Activated CD4-positive, alpha-beta T cell treated with anti-CD3 and anti-CD28 coated beads for 1 hour (primary cell): Measurements from ENCODE around the gene PCNT.

Experiments
- DNase-seq: peaks from one replicate; pipeline ENCODE4 v3.0.0-alpha.2; 2020

PCNT gene

GRCh38 chr21:46334351-46335140, 10.6 kb downstream of the PCNT start:
- no peak for DNase-seq

- DNase-seq, result no peak
These were observed 12.6 kb downstream of the PCNT start for GRCh38 chr21:46336603-46337002.

GRCh38 chr21:46340998-46341397, 17.0 kb downstream of the PCNT start:
- no peak for DNase-seq

- DNase-seq, result no peak
These were observed 20.4 kb downstream of the PCNT start for GRCh38 chr21:46344219-46344915.

- DNase-seq, result no peak
These were observed 21.9 kb downstream of the PCNT start for GRCh38 chr21:46345861-46346260.

GRCh38 chr21:46346296-46347202, 22.6 kb downstream of the PCNT start:
- no peak for DNase-seq

- no peak for DNase-seq
These were observed 23.2 kb downstream of the PCNT start for GRCh38 chr21:46347203-46347550.

GRCh38 chr21:46347791-46348381, 23.9 kb downstream of the PCNT start:
- no peak for DNase-seq

GRCh38 chr21:46349134-46349760, 25.3 kb downstream of the PCNT start:
- DNase-seq, result no peak

GRCh38 chr21:46350571-46350970, 26.6 kb downstream of the PCNT start:
- no peak for DNase-seq

- DNase-seq, result no peak
These were observed 27.0 kb downstream of the PCNT start for GRCh38 chr21:46350981-46351380.

- DNase-seq, result no peak
These were observed 27.7 kb downstream of the PCNT start for GRCh38 chr21:46351476-46352163.

GRCh38 chr21:46352164-46352515, 28.2 kb downstream of the PCNT start:
- DNase-seq, result no peak

GRCh38 chr21:46352913-46353312, 29.0 kb downstream of the PCNT start:
- no peak for DNase-seq

- DNase-seq, result no peak
These were observed 30.1 kb downstream of the PCNT start for GRCh38 chr21:46354046-46354445.

- no peak for DNase-seq
These were observed 30.6 kb downstream of the PCNT start for GRCh38 chr21:46354518-46354917.

GRCh38 chr21:46355161-46356004, 31.4 kb downstream of the PCNT start:
- no peak for DNase-seq

- DNase-seq, result no peak
These were observed 32.0 kb downstream of the PCNT start for GRCh38 chr21:46356005-46356338.

GRCh38 chr21:46356494-46357334, 32.8 kb downstream of the PCNT start:
- no peak for DNase-seq

GRCh38 chr21:46357335-46357604, 33.3 kb downstream of the PCNT start:
- DNase-seq, result no peak
